Fibroblast of upper back skin (primary cell): ENCODE results near the gene CRY2.

Experiments
- DNase-seq: peaks from one replicate; pipeline ENCODE4 v3.0.0-alpha.2; 2013

The CRY2 gene

GRCh38 chr11:45919806-45920530 is 72.7 kb downstream of the CRY2 start:
- no peak for DNase-seq

GRCh38 chr11:45920531-45921477 is 73.5 kb downstream of the CRY2 start:
- DNase-seq, result no peak

- no peak for DNase-seq
Observed at GRCh38 chr11:45921561-45922424, 74.5 kb downstream of the CRY2 start.

DNA sequence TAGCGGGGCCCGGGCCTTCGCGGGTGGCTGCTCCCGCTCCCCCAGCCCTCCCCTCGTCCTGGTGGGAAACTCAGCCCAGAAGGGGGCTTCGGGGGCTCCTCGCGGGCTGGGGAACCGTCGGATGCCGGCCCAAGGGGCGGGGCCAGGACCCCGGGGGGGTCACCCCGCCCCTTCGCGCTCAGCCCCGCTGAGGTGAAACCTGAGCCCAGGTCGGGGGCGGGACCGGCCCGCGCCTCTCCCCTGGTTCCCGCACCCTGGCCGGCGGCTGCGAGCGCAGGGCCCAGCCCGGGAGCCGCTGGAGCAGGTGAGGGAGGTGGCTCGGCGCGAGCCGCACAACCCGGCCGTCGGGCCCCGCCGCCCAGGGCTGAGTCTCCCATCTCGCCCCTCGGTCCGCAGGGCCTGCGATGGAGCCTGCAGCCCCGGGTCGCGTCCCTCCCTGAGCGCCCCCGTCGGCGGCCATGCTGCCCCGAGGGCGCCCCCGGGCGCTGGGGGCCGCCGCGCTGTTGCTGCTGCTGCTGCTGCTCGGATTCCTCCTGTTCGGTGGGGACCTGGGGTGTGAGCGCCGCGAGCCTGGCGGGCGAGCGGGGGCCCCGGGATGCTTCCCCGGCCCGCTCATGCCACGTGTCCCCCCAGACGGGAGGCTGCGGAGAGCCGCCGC is 75.3 kb downstream of the CRY2 start, which contains the start of gene LARGE2:
TSS of gene LARGE2 (plus strand) at position 232 of the 658 bp plus-strand sequence. CDS start at position 459, 227 bp downstream.
- DNase-seq, result no peak

DNA sequence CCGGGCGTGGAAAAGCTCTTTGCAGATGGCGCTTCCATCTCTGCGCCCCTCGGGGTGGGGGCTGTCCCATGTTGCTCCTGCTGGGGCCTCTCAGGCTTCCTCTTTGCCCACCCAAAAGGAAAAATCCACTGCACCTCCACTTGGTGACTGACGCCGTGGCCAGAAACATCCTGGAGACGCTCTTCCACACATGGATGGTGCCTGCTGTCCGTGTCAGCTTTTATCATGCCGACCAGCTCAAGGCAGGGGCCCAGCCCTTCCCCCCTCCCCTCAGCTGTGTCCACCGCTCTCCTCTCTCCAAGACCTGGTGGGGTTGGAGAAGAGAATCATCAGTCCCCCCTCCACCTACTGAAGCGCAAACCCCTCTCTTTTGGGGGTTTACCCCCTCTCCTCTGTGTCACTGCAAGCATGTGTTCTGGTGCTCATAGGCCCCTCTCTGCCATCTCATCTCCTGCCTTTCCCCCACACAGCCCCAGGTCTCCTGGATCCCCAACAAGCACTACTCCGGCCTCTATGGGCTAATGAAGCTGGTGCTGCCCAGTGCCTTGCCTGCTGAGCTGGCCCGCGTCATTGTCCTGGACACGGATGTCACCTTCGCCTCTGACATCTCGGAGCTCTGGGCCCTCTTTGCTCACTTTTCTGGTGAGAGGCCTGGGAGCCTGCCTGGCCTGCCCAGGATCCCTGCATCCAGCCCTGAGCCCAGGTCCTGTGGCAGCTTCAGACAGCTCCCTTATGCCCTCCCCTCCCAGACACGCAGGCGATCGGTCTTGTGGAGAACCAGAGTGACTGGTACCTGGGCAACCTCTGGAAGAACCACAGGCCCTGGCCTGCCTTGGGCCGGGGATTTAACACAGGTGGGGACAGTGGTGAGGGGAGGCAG is 77.0 kb downstream of the CRY2 start:
- DNase-seq, result no peak

DNA sequence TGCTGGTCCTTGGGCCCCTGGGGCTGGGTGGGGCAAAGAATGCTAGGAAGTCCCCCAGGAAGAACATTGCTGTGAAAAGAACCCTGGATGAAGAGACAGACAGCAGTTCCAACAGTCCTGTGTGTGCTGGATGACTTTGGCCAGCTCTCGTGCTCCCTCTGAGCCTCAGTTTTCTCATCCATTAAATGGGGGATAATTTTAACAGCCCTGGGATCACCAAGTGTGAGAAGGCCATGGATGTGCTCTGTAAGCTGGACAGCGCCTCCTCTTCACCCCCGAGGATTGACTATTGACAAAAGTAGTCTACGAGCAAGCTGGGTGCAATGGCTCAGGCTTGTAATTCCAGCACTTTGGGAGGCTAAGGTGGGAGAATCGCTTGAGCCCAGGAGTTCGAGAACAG is 77.7 kb downstream of the CRY2 start:
- no peak for DNase-seq

DNA sequence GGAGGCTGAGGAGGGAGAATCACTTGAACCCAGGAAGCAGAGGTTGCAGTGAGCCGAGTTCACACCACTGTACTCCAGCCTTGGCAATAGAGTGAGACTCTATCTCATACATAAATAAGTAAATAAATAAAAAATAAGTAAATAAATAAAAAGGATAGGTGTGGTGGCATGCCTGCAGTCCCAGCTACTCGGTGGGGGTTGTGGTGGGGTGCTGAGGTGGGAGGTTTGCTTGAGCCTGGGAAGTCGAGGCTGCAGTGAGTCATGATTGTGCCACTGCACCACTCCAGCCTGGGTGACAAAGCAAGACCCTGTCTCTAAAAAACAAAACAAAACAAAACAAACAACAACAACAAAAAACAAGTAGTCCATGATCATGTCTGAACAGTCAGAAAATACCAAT is 78.3 kb downstream of the CRY2 start:
- no peak for DNase-seq

GRCh38 chr11:45926001-45926401 is 78.7 kb downstream of the CRY2 start:
- no peak for DNase-seq

GRCh38 chr11:45926536-45927331 is 79.5 kb downstream of the CRY2 start:
- DNase-seq, result no peak

DNA sequence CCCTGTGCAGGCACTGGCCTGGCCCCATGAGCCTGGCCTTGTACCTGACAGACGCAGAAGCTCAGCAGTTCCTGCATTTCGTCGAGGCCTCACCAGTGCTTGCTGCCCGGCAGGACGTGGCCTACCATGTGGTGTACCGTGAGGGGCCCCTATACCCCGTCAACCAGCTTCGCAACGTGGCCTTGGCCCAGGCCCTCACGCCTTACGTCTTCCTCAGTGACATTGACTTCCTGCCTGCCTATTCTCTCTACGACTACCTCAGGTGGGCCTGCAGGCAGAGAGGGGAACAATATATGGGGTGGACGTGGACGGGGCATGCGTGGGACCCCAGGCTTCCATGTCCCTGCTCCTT is 80.0 kb downstream of the CRY2 start:
- DNase-seq, result no peak

DNA sequence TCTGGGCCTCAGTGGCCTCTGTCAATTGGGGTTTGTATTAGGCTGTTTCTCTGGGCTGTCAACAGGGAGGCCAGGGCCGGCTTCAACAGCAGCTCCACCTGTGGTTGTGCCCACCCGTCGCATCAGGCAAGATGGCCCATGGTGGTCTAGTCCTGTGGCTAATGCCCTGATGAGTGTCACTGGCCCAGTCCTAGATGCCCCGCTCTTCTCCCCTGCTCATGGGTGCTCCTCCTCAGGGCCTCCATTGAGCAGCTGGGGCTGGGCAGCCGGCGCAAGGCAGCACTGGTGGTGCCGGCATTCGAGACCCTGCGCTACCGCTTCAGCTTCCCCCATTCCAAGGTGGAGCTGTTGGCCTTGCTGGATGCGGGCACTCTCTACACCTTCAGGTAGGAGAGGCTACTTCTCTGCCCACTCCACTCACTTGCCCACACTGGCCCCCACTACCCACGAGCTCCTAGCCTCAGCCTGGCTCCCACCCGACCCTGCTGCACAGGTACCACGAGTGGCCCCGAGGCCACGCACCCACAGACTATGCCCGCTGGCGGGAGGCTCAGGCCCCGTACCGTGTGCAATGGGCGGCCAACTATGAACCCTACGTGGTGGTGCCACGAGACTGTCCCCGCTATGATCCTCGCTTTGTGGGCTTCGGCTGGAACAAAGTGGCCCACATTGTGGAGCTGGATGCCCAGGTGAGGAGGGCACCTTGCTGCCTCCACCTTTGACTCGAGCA is 80.6 kb downstream of the CRY2 start:
- DNase-seq, result no peak

DNA sequence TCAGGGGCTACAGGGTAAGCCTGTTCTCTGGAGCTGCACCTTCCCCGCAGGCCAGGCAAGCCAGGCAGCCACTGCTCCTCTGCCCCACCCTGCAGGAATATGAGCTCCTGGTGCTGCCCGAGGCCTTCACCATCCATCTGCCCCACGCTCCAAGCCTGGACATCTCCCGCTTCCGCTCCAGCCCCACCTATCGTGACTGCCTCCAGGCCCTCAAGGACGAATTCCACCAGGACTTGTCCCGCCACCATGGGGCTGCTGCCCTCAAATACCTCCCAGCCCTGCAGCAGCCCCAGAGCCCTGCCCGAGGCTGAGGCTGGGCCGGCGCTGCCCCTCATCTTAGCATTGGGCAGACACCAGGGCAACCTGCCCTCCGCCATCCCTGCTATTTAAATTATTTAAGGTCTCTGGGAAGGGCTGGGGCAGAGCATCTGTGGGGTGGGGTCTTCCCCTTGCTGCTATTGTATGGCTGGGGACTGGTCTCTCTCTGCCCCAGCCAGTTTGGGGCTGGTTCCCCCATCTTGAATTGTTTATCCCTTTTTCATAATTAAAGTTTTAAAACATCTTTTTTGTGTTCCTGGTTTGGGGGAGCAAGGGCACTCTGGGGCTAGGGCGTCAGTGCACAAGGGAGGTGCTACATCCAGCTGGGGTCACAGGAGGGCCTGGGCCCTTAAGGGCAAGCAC is 81.4 kb downstream of the CRY2 start:
- DNase-seq, result no peak

DNA sequence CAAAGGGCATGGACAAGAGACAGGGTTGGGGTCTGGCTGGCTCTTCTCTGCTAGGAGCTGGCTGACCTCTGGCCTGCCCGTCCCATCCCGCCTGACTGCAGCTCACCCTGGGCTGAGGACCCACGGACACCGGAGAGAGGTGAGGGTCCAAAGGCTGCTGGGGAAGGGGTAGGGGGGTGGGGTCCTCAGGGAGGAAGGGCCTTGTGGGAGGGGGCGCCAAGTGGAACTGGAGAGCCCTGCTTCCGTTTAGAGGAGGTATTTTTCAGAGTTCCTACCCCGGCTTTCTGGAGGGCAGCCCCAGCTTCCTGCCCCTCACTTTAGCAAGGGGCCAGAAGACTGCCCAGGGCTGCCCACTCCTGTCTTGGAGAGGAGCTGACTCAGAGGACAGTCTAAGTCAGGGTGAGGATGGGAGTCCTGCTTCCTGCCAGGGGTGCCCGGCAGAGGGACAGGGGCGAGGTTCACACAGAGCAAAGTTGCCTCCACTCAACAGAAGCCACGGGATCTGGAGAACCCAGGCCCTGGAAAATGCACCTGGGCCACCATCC is 82.3 kb downstream of the CRY2 start:
- DNase-seq, result no peak

DNA sequence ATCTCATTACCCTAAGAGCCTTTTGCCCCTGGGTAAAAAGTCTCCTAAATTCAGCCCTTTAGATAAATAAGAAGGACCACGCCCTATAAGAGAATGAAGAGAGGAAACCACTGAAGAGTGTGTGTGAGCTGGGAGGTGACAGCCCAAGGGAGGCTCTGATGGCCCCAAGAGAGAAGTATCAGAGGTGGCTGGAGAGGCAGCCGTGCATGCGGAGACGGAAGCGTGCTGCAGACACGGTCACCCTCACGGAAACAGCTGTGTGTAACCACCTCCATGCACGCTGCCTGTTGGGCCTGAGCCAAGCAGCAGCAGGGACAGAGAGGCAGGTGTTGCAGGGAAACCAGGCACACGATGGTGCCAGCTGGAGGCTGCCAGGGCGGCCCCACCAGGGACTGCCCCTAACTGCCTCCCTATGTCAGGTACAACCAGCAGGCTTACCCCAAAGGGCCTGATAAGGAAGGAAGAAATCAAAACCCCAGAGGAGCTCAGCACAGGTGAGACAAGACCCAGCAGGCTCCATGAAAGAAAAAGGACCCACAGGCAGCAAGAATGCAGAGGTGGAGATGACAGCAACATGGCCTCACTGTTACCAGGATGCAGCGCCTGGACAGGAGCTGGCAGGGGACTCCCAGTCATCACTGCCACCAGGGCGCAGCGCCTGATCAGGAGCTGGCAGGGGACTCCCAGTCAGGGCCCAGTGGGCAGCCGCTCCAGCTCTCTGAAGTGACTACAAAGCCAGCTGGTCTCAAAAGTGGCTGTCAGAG is 82.9 kb downstream of the CRY2 start:
- DNase-seq, result no peak

GRCh38 chr11:45930951-45931570 is 83.8 kb downstream of the CRY2 start:
- no peak for DNase-seq

- no peak for DNase-seq
Observed at GRCh38 chr11:45931739-45932138, 84.5 kb downstream of the CRY2 start.

DNA sequence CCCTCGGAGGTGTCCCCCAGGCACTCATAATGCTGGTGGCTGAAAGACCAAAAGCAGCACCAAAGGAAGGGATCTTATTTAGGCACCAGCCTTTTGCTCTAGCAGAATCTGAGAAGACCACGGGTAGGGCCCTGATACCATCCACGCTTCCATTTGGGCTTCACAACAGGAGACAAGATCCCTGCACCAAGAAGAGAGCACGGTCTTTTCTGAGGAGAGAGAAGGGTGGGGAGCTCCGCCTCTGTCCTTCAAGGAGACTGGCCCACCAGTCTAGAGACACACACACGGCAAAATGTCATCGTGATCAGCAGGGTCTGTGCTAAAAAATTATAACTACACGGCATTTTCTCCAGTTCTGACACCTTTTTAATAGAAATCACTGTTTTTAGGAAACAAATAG is 84.9 kb downstream of the CRY2 start:
- no peak for DNase-seq
